ENCODE results near the gene SCML1. TPM values are rescaled to one million over a fixed set of nuclear protein-coding genes. Genes with fewer than 3 reads are reported as not detected.

Gene SCML1
- total RNA-seq, 2 experiments from 2014 or later: 59.1 to 60.3 TPM

GRCh38 chrX:17748684-17749083, 11.4 kb downstream of the SCML1 start:
- Histone ChIP-seq H3K9me3 (ENCODE audit: control insufficient read depth in 1 of 2, insufficient read depth in 1 of 2, low read length in 2 of 2) (no peaks in the 10 kb centered on the region), H3K4me3 (ENCODE audit: low read length) (no peak overlapping the region), H3K4me1 (ENCODE audit: insufficient read depth, low read length) (no peaks in the 10 kb centered on the region), H3K27me3 (ENCODE audit: control insufficient read depth in 1 of 2, insufficient read depth in 2 of 2, low read length in 2 of 2) (no peaks in the 10 kb centered on the region), H3K27ac (ENCODE audit: low read depth in 1 of 2, low read length in 2 of 2) (no peak overlapping the region), H3K36me3 (ENCODE audit: insufficient read depth, low read length) (peaks cover 4% of the 10 kb centered on the region)
- intact Hi-C loops (cut with DNase I, micrococcal nuclease): loop anchor here in 1 of 2 experiments (5.0 to 10.0 kb wide), 3 partner anchors 44 to 626 kb away; no protein-coding TSS in a partner anchor
- DNase-seq: no peak
- H3K27me3 Mint-ChIP-seq: no peaks in the 10 kb centered on the region
- TF ChIP-seq CTCF (IDR thresholded peaks at IDR 0.05): no peak
- peaks cover 13% of the 10 kb centered on the region for H3K4me1 Mint-ChIP-seq (ENCODE audit: low read depth)
- H3K4me3 Mint-ChIP-seq: no peak overlapping the region
- peaks cover 50% of the 10 kb centered on the region for H3K36me3 Mint-ChIP-seq (ENCODE audit: low read depth)
- no peak for ATAC-seq (ENCODE audit: poor library complexity)
- H3K9me3 Mint-ChIP-seq: no peaks in the 10 kb centered on the region
- CTCF ChIA-PET: no interaction called here
- POLR2A ChIA-PET: no interaction called here
- no peak overlapping the region for H3K27ac Mint-ChIP-seq

GRCh38 chrX:17750436-17750835, 13.1 kb downstream of the SCML1 start:
- H3K9me3 Mint-ChIP-seq: no peaks in the 10 kb centered on the region
- H3K4me3 Mint-ChIP-seq: no peak overlapping the region
- DNase-seq (no peak), ATAC-seq (ENCODE audit: poor library complexity) (no peak)
- Histone ChIP-seq H3K27me3 (ENCODE audit: control insufficient read depth in 1 of 2, insufficient read depth in 2 of 2, low read length in 2 of 2) (no peaks in the 10 kb centered on the region), H3K4me3 (ENCODE audit: low read length) (no peak overlapping the region), H3K9me3 (ENCODE audit: control insufficient read depth in 1 of 2, insufficient read depth in 1 of 2, low read length in 2 of 2) (no peaks in the 10 kb centered on the region), H3K27ac (ENCODE audit: low read depth in 1 of 2, low read length in 2 of 2) (no peak overlapping the region), H3K4me1 (ENCODE audit: insufficient read depth, low read length) (no peaks in the 10 kb centered on the region), H3K36me3 (ENCODE audit: insufficient read depth, low read length) (peaks cover 4% of the 10 kb centered on the region)
- TF ChIP-seq CTCF (IDR thresholded peaks at IDR 0.05): no peak
- H3K4me1 Mint-ChIP-seq (ENCODE audit: low read depth): peaks cover 4% of the 10 kb centered on the region
- POLR2A ChIA-PET: no interaction called here
- H3K36me3 Mint-ChIP-seq (ENCODE audit: low read depth): peaks cover 50% of the 10 kb centered on the region
- no peaks in the 10 kb centered on the region for H3K27me3 Mint-ChIP-seq
- CTCF ChIA-PET: no interaction called here
- no peak overlapping the region for H3K27ac Mint-ChIP-seq
- intact Hi-C loops (cut with DNase I, micrococcal nuclease): no loop called here

- no peak overlapping the region for H3K27ac Mint-ChIP-seq
- no peak for DNase-seq
- peaks cover 25% of the 10 kb centered on the region for H3K4me1 Mint-ChIP-seq (ENCODE audit: low read depth)
- H3K36me3 ChIP-seq (ENCODE audit: insufficient read depth, low read length): no peaks in the 10 kb centered on the region
- no peak for ATAC-seq (ENCODE audit: poor library complexity)
- no peak for TF ChIP-seq CTCF (IDR thresholded peaks at IDR 0.05)
- H3K27me3 ChIP-seq (ENCODE audit: control insufficient read depth in 1 of 2, insufficient read depth in 2 of 2, low read length in 2 of 2): no peaks in the 10 kb centered on the region
- H3K4me3 ChIP-seq (ENCODE audit: low read length): no peak overlapping the region
- CTCF ChIA-PET: no interaction called here
- H3K27ac ChIP-seq (ENCODE audit: low read depth in 1 of 2, low read length in 2 of 2): no peak overlapping the region
- POLR2A ChIA-PET: no interaction called here
- H3K9me3 ChIP-seq (ENCODE audit: control insufficient read depth in 1 of 2, insufficient read depth in 1 of 2, low read length in 2 of 2): no peaks in the 10 kb centered on the region
- no peaks in the 10 kb centered on the region for H3K9me3 Mint-ChIP-seq
- no peak overlapping the region for H3K4me3 Mint-ChIP-seq
- peaks cover 4% of the 10 kb centered on the region for H3K36me3 Mint-ChIP-seq (ENCODE audit: low read depth)
- intact Hi-C loops (cut with DNase I, micrococcal nuclease): no loop called here
- no peaks in the 10 kb centered on the region for H3K4me1 ChIP-seq (ENCODE audit: insufficient read depth, low read length)
- no peaks in the 10 kb centered on the region for H3K27me3 Mint-ChIP-seq
Observed at GRCh38 chrX:17758382-17758781, 21.1 kb downstream of the SCML1 start.

All from CD4-positive, alpha-beta T cell (primary cell).